OCI-M2 (cell line): Measurements from ENCODE around the gene FAM83G.
"Not testable (repeated sequence)": the region's sequence is repeated elsewhere in the genome, so short reads cannot be mapped to it uniquely, and the experiment has no call there.

Source experiments
- DNase-seq: peaks from one replicate; lab custom pipeline; 2025; ENCODE audit not compliant: unreplicated experiment; lab: John Stamatoyannopoulos, UW

FAM83G gene, protein sequence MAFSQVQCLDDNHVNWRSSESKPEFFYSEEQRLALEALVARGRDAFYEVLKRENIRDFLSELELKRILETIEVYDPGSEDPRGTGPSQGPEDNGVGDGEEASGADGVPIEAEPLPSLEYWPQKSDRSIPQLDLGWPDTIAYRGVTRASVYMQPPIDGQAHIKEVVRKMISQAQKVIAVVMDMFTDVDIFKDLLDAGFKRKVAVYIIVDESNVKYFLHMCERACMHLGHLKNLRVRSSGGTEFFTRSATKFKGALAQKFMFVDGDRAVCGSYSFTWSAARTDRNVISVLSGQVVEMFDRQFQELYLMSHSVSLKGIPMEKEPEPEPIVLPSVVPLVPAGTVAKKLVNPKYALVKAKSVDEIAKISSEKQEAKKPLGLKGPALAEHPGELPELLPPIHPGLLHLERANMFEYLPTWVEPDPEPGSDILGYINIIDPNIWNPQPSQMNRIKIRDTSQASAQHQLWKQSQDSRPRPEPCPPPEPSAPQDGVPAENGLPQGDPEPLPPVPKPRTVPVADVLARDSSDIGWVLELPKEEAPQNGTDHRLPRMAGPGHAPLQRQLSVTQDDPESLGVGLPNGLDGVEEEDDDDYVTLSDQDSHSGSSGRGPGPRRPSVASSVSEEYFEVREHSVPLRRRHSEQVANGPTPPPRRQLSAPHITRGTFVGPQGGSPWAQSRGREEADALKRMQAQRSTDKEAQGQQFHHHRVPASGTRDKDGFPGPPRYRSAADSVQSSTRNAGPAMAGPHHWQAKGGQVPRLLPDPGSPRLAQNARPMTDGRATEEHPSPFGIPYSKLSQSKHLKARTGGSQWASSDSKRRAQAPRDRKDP

DNA sequence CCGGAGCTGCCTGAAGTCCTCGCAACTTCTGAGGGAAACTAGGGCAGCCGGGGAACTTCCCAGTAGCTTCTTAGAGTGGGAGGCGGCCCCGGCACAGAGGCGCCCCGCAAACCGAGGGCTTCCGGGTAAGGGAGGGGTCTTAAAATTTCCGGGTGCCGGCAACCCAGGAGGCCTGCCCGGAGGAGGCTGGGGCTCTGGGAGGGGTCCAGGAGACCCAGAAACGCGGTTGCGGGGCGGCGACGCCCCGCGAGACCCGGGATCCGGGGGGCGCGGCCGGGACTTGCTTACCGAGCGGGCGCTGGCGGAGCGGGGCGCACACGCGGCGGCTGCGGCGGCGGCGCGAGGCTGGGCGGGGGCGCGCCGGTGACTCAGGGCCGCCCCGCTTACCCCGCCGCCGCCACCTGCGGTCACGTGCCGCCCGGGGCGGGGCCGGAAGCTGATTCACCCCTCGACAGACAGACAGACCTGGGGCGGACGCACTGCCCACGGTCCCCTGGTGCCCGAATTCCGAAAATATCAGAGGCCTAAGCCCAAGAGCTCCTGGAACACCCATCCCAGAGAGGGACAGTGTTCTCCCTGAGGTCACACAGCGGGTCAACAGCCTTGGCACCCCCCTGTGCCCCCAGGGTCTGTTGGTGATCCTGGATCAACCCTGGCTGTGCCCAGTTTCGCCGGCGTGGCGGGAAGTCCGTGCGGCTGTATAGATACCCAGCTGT lies at the start of gene FAM83G:
FAM83G (minus strand) TSS at position 344 of the 716 bp plus-strand sequence. CDS start 723 bp downstream, outside the sequence.
- DNase-seq, result no peak

DNA sequence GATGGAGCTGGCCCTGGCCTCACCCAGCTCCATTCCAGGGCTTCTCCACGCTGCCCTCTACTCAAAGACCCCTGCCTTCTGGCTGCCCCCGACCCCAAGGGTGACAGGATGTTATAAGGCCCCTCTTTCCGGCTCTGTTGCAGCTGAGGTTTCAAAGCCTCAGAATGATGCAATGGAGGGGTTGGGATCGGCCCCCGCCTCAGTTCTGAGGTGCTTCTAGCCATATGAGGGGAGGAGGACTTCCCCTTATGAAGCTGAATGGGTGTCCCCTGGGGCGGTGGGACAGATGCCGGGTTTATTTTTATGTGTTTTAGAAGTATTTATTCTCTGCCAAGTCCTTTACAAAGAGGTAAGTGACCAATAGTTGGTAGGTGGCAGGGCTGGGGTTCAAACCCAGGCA lies 44.3 kb upstream of the FAM83G start:
- DNase-seq, result not testable (repeated sequence)

DNA sequence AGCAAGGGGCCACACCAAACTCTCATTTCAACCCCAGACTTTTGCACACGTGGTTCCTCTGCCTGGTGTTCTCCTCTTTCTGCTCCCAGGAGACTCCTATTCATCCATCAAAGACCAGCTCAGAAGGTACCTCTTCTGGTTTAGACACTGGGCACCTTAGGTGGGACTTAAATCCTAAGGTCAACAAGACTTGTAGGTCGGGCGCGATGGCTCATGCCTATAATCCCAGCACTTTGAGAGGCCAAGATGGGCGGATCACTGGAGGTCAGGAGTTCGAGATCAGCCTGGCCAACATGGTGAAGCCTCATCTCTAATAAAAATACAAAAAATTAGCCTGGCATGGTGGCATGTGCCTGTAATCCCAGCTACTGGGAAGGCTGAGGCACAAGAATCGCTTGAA lies 42.9 kb upstream of the FAM83G start:
- not testable (repeated sequence) for DNase-seq

DNA sequence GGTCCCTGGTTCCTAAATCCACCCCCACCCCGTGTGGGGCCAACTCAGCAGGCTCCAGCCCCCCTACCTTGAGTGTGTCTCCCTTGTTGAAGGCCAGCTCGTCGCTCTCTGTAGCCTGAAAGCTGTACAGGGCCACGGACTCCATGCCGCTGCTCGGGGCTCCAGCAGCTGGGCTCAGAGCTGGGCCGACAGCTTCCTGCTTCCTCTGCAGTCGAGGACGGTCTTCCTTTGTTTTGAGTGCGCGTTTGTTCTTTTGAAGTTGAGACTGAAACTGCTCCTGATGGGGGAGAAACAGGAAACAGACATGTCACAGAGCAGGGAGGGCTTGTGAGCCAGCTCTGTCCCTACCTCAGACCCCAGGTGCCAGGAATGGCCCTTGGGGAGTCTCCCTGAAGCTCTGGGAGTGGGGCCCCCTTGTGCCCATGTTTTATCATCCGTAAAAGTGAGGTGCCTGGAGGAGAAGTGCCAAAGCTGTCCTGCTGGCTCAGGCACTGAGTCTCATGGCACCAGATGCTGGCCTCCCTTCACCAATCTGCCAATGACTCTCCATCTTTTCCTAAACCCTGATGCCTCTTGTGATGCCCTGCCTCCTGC lies 42.3 kb upstream of the FAM83G start, which contains the start of gene GRAP:
GRAP (minus strand) TSS at position 176 of the 594 bp plus-strand sequence; CDS start at position 145, 31 bp downstream.
- not testable (repeated sequence) for DNase-seq

DNA sequence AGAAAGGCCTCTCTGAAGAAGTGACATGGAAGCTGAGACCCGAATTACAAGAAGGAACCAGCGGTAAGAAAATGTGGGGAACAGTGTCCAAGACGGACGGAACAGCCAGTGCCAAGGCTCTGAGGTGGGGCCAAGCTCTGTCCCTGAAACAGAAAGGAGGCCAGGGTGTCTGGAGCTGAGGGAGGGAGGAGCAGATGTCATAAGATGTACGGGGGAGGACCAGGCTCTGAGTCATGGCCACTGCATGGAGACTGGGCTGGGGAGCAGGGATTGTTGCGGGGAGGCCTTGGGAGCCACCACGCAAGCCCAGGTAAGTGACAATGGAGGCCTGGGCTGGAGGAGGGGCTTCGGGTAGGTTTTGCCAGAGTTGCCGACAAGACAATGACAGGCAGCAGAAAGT lies 40.1 kb upstream of the FAM83G start:
- not testable (repeated sequence) for DNase-seq

DNA sequence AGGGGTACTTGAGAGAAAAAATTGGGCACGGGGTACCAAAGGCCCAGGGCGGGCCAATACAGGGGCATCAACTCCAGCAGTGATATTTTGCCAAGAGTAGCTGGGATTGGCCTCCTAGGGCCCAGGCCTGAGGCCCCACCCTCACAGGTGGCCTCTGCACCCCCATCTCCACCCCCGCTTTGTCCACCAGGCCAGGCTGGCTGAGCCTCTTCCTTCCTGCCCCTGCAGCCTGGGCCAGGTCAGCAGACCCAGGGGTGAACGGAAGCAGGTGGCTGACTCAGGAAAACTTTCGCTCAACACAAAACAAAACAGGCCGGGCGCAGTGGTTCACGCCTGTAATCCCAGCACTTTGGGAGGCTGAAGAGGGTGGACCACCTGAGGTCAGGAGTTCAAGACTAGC lies 38.5 kb upstream of the FAM83G start:
- not testable (repeated sequence) for DNase-seq

DNA sequence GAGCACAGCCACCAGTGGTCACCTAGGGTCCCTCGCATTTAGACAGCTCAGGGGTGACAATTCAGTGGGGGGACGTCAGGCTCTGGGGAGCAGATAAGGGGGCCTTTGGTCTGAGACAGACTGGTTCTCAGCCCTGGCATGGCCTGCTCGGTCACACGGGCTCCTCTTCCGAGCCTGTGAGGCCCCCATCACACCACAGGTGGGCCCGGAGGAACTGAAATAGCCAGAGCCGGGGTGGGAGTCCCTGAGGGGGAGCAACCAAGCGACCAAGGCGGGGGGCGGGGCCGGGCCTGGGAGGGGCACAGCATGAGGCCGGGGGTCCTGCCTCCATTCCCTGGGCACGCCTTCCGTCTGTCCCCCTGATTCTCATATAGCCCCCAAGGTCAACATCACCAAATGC lies 37.8 kb upstream of the FAM83G start:
- DNase-seq, result not testable (repeated sequence)

DNA sequence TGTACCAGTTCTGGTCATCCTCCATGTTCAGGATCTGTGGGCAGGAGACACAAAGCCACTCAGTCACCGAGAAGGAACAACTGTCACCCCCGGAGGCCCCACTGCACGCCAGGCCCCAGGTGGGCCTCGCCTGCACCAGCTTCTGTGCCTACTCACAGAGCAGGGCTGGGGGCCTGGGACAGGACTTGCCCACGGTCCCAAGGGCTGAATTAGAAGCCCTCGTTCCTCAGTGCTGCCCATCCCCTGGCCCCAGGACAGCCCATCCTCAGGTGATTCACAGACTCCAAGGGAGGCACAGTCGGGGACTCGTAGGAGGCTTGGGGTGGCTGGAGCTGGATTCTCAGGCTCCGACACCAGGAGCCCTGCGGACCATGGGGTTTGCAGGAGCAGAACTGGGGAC lies 37.3 kb upstream of the FAM83G start:
- not testable (repeated sequence) for DNase-seq

DNA sequence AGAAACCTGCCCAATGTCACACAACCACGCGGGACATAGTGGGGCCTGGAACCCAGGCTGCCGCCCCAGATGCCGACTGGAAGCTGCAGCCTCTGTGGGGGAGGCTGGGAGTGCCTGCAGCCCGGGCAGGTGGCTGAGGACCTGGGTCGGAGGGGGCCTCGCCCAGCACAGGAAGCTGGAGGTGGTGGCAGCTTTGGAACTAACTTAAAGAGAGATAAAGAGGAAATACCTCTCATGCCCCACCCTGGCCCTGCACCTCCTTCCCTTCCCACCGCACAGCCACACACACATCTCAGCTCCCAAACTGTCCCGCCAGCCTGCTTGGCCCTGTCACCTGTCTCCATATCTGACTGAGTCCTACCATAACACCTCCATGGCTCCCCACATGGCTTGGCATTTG lies 35.8 kb upstream of the FAM83G start:
- not testable (repeated sequence) for DNase-seq

DNA sequence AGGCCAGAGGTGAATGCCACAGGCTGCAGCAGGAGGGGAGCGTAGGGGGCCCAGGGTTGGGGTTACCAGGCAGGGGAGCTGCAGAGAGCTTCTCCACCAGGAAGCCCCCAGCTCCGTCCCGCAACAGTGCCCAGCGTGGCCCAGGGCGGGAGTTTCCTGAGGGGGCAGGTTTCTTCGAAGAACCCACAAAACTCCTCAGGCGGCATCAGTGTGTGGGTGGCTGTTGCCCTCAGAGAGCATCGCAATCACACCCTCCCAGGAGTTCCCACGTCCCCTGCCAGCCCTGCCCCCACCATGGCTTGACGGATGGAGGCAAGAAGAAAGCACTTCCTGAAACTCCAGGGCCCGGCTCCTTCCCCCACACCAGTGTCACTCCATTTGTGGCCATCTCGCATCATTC lies 34.2 kb upstream of the FAM83G start:
- DNase-seq, result not testable (repeated sequence)

DNA sequence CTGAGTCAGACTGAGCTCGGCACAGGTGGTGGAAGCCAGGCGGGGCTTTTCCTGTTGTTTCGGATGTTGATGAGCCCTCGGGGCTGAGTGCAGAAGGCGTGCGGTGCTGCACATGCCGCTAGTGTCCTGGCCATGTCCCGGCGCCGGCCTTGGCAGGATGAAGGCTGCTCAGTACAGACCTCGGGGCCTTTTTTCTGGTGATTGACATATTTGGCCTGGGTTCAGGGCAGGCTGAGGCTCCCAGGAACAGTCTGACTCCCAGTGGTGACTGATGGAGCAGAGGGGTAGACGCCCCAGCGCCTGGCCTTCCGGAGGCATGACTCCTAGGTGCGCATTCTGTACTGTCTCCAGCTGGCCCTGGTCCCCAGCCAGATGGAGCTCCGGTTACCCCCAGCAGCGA lies 33.4 kb upstream of the FAM83G start:
- DNase-seq, result not testable (repeated sequence)

DNA sequence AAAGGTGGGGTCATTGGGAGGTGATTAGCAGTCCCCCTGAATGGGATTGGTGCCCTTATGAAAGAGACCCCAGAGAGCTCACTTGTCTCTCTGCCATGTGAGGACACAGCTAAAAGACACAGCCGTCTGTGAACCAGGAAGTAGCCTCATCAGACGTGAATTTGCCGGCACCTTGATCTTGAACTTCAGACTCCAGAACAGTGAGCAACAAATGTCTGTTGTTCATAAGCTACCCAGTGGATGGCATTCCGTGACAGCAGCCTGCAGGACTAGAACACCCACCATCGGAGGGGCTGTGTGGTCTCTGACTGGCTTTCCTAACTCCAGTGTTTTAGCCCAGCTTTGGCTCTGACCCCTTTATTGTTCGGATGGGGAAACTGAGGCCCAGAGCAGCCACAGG lies 33.0 kb upstream of the FAM83G start:
- DNase-seq, result not testable (repeated sequence)

DNA sequence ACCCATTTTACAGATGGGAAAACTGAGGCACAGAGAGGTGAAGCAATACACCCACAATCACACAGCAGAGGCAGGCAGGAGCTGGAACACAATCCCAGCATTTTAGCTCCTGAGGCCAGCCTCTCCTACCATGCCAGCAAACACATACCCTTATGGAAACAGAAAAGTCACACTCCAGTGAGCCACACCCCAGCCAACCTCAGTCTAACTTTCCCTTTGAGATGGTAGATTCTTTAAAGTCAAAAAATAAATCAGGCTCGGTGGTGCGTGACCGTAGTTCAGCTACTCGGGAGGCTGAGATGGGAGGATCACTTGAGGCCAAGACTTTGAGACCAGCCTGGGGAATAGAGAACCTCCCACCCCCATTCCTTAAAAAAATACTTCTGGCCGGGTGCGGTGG lies 31.6 kb upstream of the FAM83G start:
- DNase-seq, result not testable (repeated sequence)

DNA sequence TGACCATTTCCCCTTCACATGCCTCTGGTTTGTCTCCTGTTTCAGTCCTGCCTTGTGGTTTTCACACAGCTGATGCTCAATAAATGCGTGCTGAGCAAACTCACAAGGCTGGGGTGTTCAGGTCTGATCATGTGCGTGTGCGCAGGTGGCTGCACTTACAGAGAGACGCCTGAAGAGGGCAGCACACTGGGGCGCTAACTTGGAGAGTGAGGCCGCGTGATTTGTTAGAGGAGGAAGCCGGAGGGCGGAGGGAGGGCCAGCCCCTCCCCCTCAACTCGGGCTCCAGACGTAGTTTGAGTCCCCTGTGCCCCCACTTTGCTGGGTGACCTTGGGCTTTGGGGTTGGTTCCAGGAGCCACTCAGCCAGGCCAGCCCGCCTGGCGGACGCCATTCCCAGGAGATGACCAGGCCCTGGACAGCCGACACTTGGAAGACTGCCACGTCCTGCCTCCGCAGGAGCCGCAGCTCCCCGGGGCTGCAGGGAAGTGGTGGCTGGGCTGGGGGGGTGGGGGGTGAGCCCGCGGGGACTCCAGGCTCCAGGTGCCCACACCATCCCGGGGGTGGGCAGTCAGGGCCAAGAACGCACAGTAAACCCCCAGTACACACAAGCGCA lies 27.9 kb upstream of the FAM83G start:
- DNase-seq, result not testable (repeated sequence)

DNA sequence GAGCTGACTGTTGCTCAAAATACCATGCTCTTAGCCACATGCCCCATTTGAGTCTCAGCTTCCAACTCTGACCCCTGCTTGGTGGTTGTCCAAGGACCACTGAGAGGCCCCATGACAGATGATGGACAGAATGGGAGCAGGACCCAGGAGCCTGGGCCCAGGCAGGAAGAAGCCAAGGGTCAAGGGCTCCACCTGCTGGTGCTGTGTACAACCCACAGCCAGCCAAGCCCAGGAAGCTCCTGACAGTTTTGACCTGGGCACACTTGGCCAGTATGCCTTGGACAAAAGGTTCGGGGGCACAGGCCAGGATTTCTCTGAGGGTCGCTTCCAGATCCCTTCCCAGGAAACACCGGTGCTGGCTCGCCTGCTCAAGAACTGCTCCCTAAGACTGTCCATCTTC lies 27.2 kb upstream of the FAM83G start:
- not testable (repeated sequence) for DNase-seq

DNA sequence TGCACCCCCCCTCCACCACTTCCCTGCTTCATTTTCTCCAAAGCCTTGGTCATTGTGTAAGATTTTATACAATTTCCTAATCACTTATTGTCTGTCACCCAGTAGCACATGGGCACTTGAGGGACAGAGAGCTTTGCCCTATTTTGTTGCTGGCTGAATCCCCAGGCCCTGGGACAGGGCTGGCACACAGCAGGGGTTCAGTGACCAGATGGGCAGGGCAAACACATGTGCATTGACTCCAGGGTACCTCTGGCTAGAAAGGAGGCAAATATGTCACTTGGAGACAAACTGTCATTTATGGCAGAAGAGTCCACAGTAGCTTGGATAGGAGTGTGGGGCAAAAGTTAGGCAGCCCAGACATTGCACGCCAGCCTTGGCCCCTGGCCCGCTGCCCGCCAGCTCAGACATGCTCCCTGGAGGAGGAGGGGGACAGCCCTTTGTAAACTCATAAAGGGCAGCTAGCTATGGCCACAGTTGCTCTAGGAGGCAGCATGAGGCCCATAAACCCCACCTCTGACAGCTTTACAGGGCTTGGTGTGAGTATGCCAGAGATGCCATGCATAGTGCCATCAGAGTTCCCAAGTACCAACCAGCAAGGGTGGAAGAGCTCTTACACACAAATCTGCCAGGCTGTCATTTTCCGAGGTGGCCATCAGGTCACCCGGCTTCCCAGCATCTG lies 26.3 kb upstream of the FAM83G start:
- DNase-seq, result not testable (repeated sequence)

DNA sequence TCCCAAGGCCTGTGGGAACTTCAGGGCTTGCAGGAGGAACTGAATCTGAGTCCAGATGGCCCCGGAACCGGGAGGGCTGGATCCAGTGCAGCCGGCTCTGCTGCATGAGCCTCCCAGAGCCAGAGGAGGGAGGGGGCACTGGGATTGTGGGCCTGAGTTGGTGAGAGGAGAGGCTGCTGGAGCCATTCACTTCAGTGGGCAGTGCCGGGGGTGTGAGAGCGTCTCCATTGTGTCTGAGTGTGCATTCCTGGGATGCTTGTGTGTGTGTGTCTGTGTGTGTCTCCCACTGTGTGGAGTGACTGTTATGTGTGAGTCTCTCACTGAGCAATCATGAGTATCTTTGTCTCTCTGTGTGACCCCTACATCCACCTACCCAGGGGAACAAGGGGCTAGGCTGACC lies 25.2 kb upstream of the FAM83G start:
- not testable (repeated sequence) for DNase-seq

DNA sequence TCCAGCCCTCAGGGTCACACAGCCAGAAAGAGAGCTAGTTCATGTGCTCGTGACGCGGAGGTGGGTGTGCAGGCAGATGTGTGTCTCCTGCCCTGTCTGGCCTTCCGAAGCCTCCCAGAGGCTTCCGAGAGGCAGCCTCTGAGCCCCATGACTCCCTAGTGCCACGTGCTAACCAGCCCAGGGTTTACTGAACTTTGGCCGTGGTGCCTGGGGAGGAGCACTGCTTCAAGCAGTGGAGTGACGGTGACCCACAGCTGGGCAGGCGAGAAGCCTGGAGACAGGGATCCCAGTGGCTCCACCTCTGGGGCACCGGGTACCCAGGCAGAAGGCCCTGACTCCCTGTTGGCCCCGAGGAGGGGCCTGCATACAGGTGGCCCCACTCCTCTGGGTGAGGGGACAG lies 24.1 kb upstream of the FAM83G start:
- DNase-seq, result not testable (repeated sequence)
